ENCODE results near the gene PTPRE. TPM values are rescaled to one million over a fixed set of nuclear protein-coding genes. Genes with fewer than 3 reads are reported as not detected.

PTPRE gene
- total and polyA plus RNA-seq, 2 of the 4 experiments (the other 2 are of a cell fraction) = 0.34 to 0.54 TPM

GRCh38 chr10:127948791-127949190 lies 41.9 kb downstream of the PTPRE start:
- Histone ChIP-seq H3K9ac (ENCODE audit: low read depth, low read length) (no peak overlapping the region), H2BK5ac (ENCODE audit: low read depth, low read length, poor library complexity, severe bottlenecking) (no peak overlapping the region), H4K91ac (ENCODE audit: insufficient read depth, low read depth, low read length) (no peak overlapping the region), H4K20me1 (ENCODE audit: insufficient read depth, low read length) (no peaks in the 10 kb centered on the region; the same call in 1 of the 2 replicates), H2AFZ (replicated peaks; ENCODE audit: low read length, poor library complexity) (no peak overlapping the region), H3K4me3 (ENCODE audit: insufficient read depth, low read depth, low read length) (no peak overlapping the region), H4K8ac (ENCODE audit: low read depth in 2 of 2, low read length in 2 of 2) (no peak overlapping the region), H3K79me1 (ENCODE audit: low read depth in 1 of 2, low read length in 2 of 2) (no peaks in the 10 kb centered on the region), H3K4me1 (ENCODE audit: control insufficient read depth, insufficient read depth, low read length) (no peaks in the 10 kb centered on the region), H2BK15ac (ENCODE audit: low read depth, low read length) (no peak overlapping the region), H3K9me1 (ENCODE audit: insufficient read depth, low read length) (no peaks in the 10 kb centered on the region), H3K4ac (ENCODE audit: low read depth, low read length) (no peak overlapping the region), H3K14ac (replicated peaks; ENCODE audit: low read depth, low read length) (no peak overlapping the region), H3K23ac (ENCODE audit: low read depth, low read length) (no peak overlapping the region), H2AK5ac (ENCODE audit: low read depth, low read length) (no peak overlapping the region), H2BK120ac (ENCODE audit: low read depth, low read length) (no peak overlapping the region), H4K5ac (ENCODE audit: low read depth, low read length) (no peak overlapping the region), H3K4me2 (ENCODE audit: low read depth, low read length) (no peak overlapping the region), H3K56ac (ENCODE audit: extremely low read depth, insufficient read depth, low read length) (no peak overlapping the region), H3K36me3 (ENCODE audit: control insufficient read depth, insufficient read depth, low read length) (no peaks in the 10 kb centered on the region), H2AK9ac (replicated peaks; ENCODE audit: low read depth, low read length, poor library complexity) (no peak overlapping the region), H3K9me3 (ENCODE audit: control insufficient read depth, insufficient read depth, low read length) (no peaks in the 10 kb centered on the region), H3K27ac (ENCODE audit: insufficient read depth, low read length) (no peak overlapping the region), H3K27me3 (ENCODE audit: control insufficient read depth, insufficient read depth, low read length) (no peaks in the 10 kb centered on the region), H2BK20ac (ENCODE audit: low read depth, low read length) (no peak overlapping the region), H3K18ac (ENCODE audit: low read depth, low read length) (no peak overlapping the region)
- DNase-seq (no peak), ATAC-seq (ENCODE audit: low read depth) (no peak)
- ChIA-PET CTCF (no interaction called here), POLR2A (ENCODE audit: unreplicated experiment) (no interaction called here)
- intact Hi-C loops (cut with micrococcal nuclease) (no loop called here), in situ Hi-C loops (cut with MboI; ENCODE audit: low sequenced_read_pairs) (no loop called here), dilution Hi-C loops (cut with HindIII; ENCODE audit: low sequenced_read_pairs, unreplicated experiment) (no loop called here)
- BruUV-seq (replicated peaks) = no TSS peak
- WGBS, 2 experiments (ENCODE audit: extremely low coverage in 2 of 2, insufficient read length in 1 of 2) = no CpG with 5 or more reads among the region's 5 CpGs
- TF ChIP-seq FOS (IDR thresholded peaks at IDR 0.05; ENCODE audit: low read depth, low read length) (no peak), RAD21 (IDR thresholded peaks at IDR 0.05; ENCODE audit: low read length) (no peak), CHD1 (IDR thresholded peaks at IDR 0.05; ENCODE audit: low read depth, low read length) (no peak), MXI1 (IDR thresholded peaks at IDR 0.05; ENCODE audit: borderline replicate concordance, low read depth, low read length) (no peak), CEBPB (IDR thresholded peaks at IDR 0.05; ENCODE audit: low read depth, low read length) (no peak), CTCF (conservative IDR thresholded peaks at IDR 0.05; ENCODE audit: low read depth, low read length) (no peak), RCOR1 (IDR thresholded peaks at IDR 0.05; ENCODE audit: insufficient replicate concordance, low read length) (no peak), USF2 (IDR thresholded peaks at IDR 0.05; ENCODE audit: low read depth, low read length) (no peak), NFE2L2 (IDR thresholded peaks at IDR 0.05; ENCODE audit: low read depth, low read length) (no peak), BHLHE40 (IDR thresholded peaks at IDR 0.05; ENCODE audit: low read depth, low read length) (no peak), SMC3 (IDR thresholded peaks at IDR 0.05; ENCODE audit: low read depth, low read length) (no peak), RFX5 (IDR thresholded peaks at IDR 0.05; ENCODE audit: low read depth, low read length) (no peak), MAFK (IDR thresholded peaks at IDR 0.05; ENCODE audit: low read depth, low read length) (no peak)
